WERI-Rb-1 (cell line): ENCODE results near the gene RSBN1L.

ENCODE experiments used
- DNase-seq: peaks from one replicate; pipeline ENCODE4 v3.0.0-alpha.2; 2020
- H3K27ac ChIP-seq: fragments of 250-450 bp; sonication (Bioruptor Pico); 2 replicates; pipeline ENCODE4 v1.5.1; 2020; ENCODE audit warnings: mild to moderate bottlenecking, moderate library complexity
- H3K27me3 ChIP-seq: fragments of 250-450 bp; sonication (Bioruptor Pico); 2 replicates; pipeline ENCODE4 v1.5.1; 2021; ENCODE audit warnings: mild to moderate bottlenecking, low read depth, moderate library complexity; ENCODE audit not compliant: insufficient read depth, severe bottlenecking
- H3K36me3 ChIP-seq: fragments of 250-450 bp; sonication (Bioruptor Pico); 2 replicates; pipeline ENCODE4 v1.5.1; 2020; ENCODE audit warnings: mild to moderate bottlenecking, moderate library complexity
- H3K4me3 ChIP-seq: 2 replicates; pipeline ENCODE4 v1.5.1; 2011; ENCODE audit warnings: low read depth, mild to moderate bottlenecking, control low read depth, low read length
- H3K9me3 ChIP-seq: fragments of 250-450 bp; sonication (Bioruptor Pico); 2 replicates; pipeline ENCODE4 v1.5.1; 2021; ENCODE audit warnings: mild to moderate bottlenecking, moderate library complexity; ENCODE audit not compliant: severe bottlenecking
- CTCF ChIP-seq: IDR thresholded peaks from 2 replicates; pipeline ENCODE4 v1.5.1; 2011; ENCODE audit warnings: low read depth, mild to moderate bottlenecking, control low read depth, inconsistent platforms, low read length

Gene RSBN1L

GRCh38 chr7:77729574-77730348, 33.5 kb downstream of the RSBN1L start:
- TF ChIP-seq CTCF = no peak
- no peaks in the 10 kb centered on the region for H3K9me3 ChIP-seq
- H3K27me3 ChIP-seq = no peaks in the 10 kb centered on the region
- no peaks in the 10 kb centered on the region for H3K36me3 ChIP-seq
- no peak for DNase-seq
- no peak overlapping the region; the same call in 1 of the 2 replicates for H3K27ac ChIP-seq
- no peak overlapping the region for H3K4me3 ChIP-seq

- Histone ChIP-seq H3K27me3 (no peaks in the 10 kb centered on the region), H3K9me3 (no peaks in the 10 kb centered on the region), H3K4me3 (no peak overlapping the region), H3K36me3 (no peaks in the 10 kb centered on the region; the same call in none of the 2 replicates), H3K27ac (no peak overlapping the region)
- no peak for TF ChIP-seq CTCF
- DNase-seq = no peak
Measured at GRCh38 chr7:77731716-77732115, 35.5 kb downstream of the RSBN1L start.

- Histone ChIP-seq H3K27me3 (no peaks in the 10 kb centered on the region), H3K27ac (no peak overlapping the region), H3K9me3 (no peaks in the 10 kb centered on the region), H3K36me3 (peaks cover 21% of the 10 kb centered on the region), H3K4me3 (no peak overlapping the region)
- TF ChIP-seq CTCF = no peak
- DNase-seq = no peak
Measured at GRCh38 chr7:77734659-77735421, 38.6 kb downstream of the RSBN1L start.

- H3K9me3 ChIP-seq = no peaks in the 10 kb centered on the region
- H3K27ac ChIP-seq = no peak overlapping the region
- peaks cover 21% of the 10 kb centered on the region for H3K36me3 ChIP-seq
- H3K4me3 ChIP-seq = no peak overlapping the region
- H3K27me3 ChIP-seq = no peaks in the 10 kb centered on the region
- no peak for DNase-seq
- no peak for TF ChIP-seq CTCF
Measured at GRCh38 chr7:77735457-77735856, 39.2 kb downstream of the RSBN1L start.

- Histone ChIP-seq H3K36me3 (peaks cover 21% of the 10 kb centered on the region), H3K27ac (no peak overlapping the region), H3K9me3 (no peaks in the 10 kb centered on the region), H3K4me3 (no peak overlapping the region), H3K27me3 (no peaks in the 10 kb centered on the region)
- no peak for TF ChIP-seq CTCF
- DNase-seq = no peak
Measured at GRCh38 chr7:77736991-77737390, 40.7 kb downstream of the RSBN1L start.
